Lung (tissue), 12 donors: ENCODE results near the gene EWSR1. TPM values are rescaled to one million over a fixed set of nuclear protein-coding genes. Genes with fewer than 3 reads are reported as not detected.

Experiments used
- ATAC-seq: fragments of 200-7000 bp; cut with Tn5 transposase; one replicate; pipeline ENCODE4 v1.9.1; 2020; ENCODE audit warnings: moderate number of reproducible peaks; ENCODE audit not compliant: insufficient read depth, low FRiP score
- DNase-seq, 3 donors: peaks; one replicate each; pipeline ENCODE4 v3.0.0-alpha.2; 2013 to 2017
- H3K27ac ChIP-seq, 2 donors: one replicate each; pipeline ENCODE4 v1.5.1; 2013; ENCODE audit warnings: mild to moderate bottlenecking in 2 of 2, moderate library complexity in 2 of 2, control low read depth in 1 of 2, inconsistent platforms in 1 of 2, low read depth in 1 of 2, low read length in 1 of 2
- H3K27me3 ChIP-seq, 3 donors: one replicate each; pipeline ENCODE4 v1.5.1; 2013; ENCODE audit warnings: low read length in 2 of 3; ENCODE audit not compliant: control insufficient read depth in 3 of 3, insufficient read depth in 3 of 3
- H3K36me3 ChIP-seq, 4 donors: one replicate each; pipeline ENCODE4 v1.5.1; 2013; ENCODE audit warnings: low read length in 4 of 4, mild to moderate bottlenecking in 1 of 4, moderate library complexity in 1 of 4; ENCODE audit not compliant: control insufficient read depth in 4 of 4, insufficient read depth in 4 of 4
- H3K4me1 ChIP-seq, 5 donors: one replicate each; pipeline ENCODE4 v1.5.1; 2013; ENCODE audit warnings: low read length in 5 of 5, mild to moderate bottlenecking in 2 of 5, moderate library complexity in 1 of 5; ENCODE audit not compliant: control insufficient read depth in 5 of 5, insufficient read depth in 5 of 5
- H3K4me3 ChIP-seq: one replicate; pipeline ENCODE4 v1.5.1; 2013; ENCODE audit warnings: mild to moderate bottlenecking, control low read depth, moderate library complexity
- H3K9ac ChIP-seq, 2 donors: one replicate each; pipeline ENCODE4 v1.5.1; 2013; ENCODE audit warnings: low read length in 2 of 2, control low read depth in 1 of 2; ENCODE audit not compliant: insufficient read depth in 1 of 2
- H3K9me3 ChIP-seq, 4 donors: one replicate each; pipeline ENCODE4 v1.5.1; 2013; ENCODE audit warnings: low read length in 3 of 4, mild to moderate bottlenecking in 1 of 4, moderate library complexity in 1 of 4; ENCODE audit not compliant: control insufficient read depth in 4 of 4, insufficient read depth in 3 of 4
- CTCF ChIP-seq: IDR thresholded peaks from 2 replicates; pipeline ENCODE4 v1.5.1; 2012; ENCODE audit warnings: mild to moderate bottlenecking; ENCODE audit errors: control extremely low read depth, extremely low read depth
- WGBS, 2 donors: extraction: QIAGEN DNeasy Blood & Tissue Kit; methylation state at CpG; one replicate each; pipeline ENCODE4 v1.1.7; 2013; 5-methylcytosine and 5-hydroxymethylcytosine counted together
- polyA plus RNA-seq, 2 donors: library from polyadenylated mRNA; stranded (reverse); fragments of 200-250 nt; gene quantifications; one replicate each; pipeline ENCODE4 v1.2.1, GENCODE V29; 2013
- total RNA-seq, 2 donors: library from RNA; depleted of rRNA in 1 of 2; stranded (reverse); fragments of >200 nt in 1 of 2; gene quantifications; one replicate each; pipeline ENCODE4 v1.2.1, GENCODE V29; 2014 to 2021
- donor health status: control.
- donor health status: control.
- donor health status: Bipolar disorder and iron deficiency.
- donor health status: healthy.
- donor health status: DM: yes; HTN: yes; CAD: no.

The EWSR1 gene
- total and polyA plus RNA-seq, 4 donors: 115 to 215 (median 168) TPM

GRCh38 chr22:29341056-29341848 lies 73.2 kb downstream of the EWSR1 start:
- peaks cover 0 to 6% (median 0%) of the 10 kb centered on the region in 5 donors for H3K4me1 ChIP-seq
- WGBS, 2 donors: 93 to 97% methylated on average over 25 of the region's 25 CpGs
- no peak overlapping the region for H3K9ac ChIP-seq
- H3K27me3 ChIP-seq: no peaks in the 10 kb centered on the region
- no peak for TF ChIP-seq CTCF
- H3K9me3 ChIP-seq: no peaks in the 10 kb centered on the region
- DNase-seq: no peak
- H3K4me3 ChIP-seq: no peak overlapping the region
- no peak for ATAC-seq
- H3K36me3 ChIP-seq: peaks cover 4 to 71% (median 27%) of the 10 kb centered on the region in 4 donors
- no peak overlapping the region for H3K27ac ChIP-seq

GRCh38 chr22:29341849-29342127 lies 73.7 kb downstream of the EWSR1 start:
- no peaks in the 10 kb centered on the region for H3K27me3 ChIP-seq
- DNase-seq: no peak
- no peak overlapping the region for H3K9ac ChIP-seq
- 90 to 100% methylated on average over 2 of the region's 2 CpGs for WGBS, 2 donors
- H3K27ac ChIP-seq: no peak overlapping the region
- no peak overlapping the region for H3K4me3 ChIP-seq
- peaks cover 8 to 72% (median 28%) of the 10 kb centered on the region in 4 donors for H3K36me3 ChIP-seq
- no peaks in the 10 kb centered on the region for H3K9me3 ChIP-seq
- no peak for TF ChIP-seq CTCF
- peaks cover 0 to 6% (median 0%) of the 10 kb centered on the region in 5 donors for H3K4me1 ChIP-seq
- ATAC-seq: no peak

- no peak overlapping the region for H3K27ac ChIP-seq
Measured at GRCh38 chr22:29342177-29342576, 74.1 kb downstream of the EWSR1 start.

More at GRCh38 chr22:29342177-29342576, 74.1 kb downstream of the EWSR1 start:
- peaks cover 11 to 72% (median 29%) of the 10 kb centered on the region in 4 donors for H3K36me3 ChIP-seq
- 50 to 81% methylated on average over 6 of the region's 6 CpGs for WGBS, 2 donors
- peaks cover 0 to 6% (median 0%) of the 10 kb centered on the region in 5 donors for H3K4me1 ChIP-seq
- DNase-seq: no peak
- no peak for ATAC-seq
- no peaks in the 10 kb centered on the region for H3K27me3 ChIP-seq
- no peak overlapping the region for H3K4me3 ChIP-seq
- H3K9me3 ChIP-seq: no peaks in the 10 kb centered on the region
- no peak for TF ChIP-seq CTCF
- no peak overlapping the region for H3K9ac ChIP-seq
